Fibroblast of skin of abdomen (primary cell): ENCODE data around the gene EPB41.
"Not testable (repeated sequence)": the region's sequence is repeated elsewhere in the genome, so short reads cannot be mapped to it uniquely, and the experiment has no call there.

Source experiments
- DNase-seq: peaks from one replicate; pipeline ENCODE4 v3.0.0-alpha.2; 2013

The EPB41 gene

GRCh38 chr1:28927648-28928313 lies 13.4 kb downstream of the EPB41 start:
- DNase-seq, result peak; percentile 84

GRCh38 chr1:28928314-28928941 lies 14.1 kb downstream of the EPB41 start:
- DNase-seq, result no peak

GRCh38 chr1:28933277-28933676 lies 18.9 kb downstream of the EPB41 start:
- DNase-seq, result no peak

- no peak for DNase-seq
Measured at GRCh38 chr1:28933918-28934317, 19.5 kb downstream of the EPB41 start.

GRCh38 chr1:28934676-28935075 lies 20.3 kb downstream of the EPB41 start:
- no peak for DNase-seq

- no peak for DNase-seq
Measured at GRCh38 chr1:28935293-28935692, 20.9 kb downstream of the EPB41 start.

GRCh38 chr1:28936094-28936493 lies 21.7 kb downstream of the EPB41 start:
- no peak for DNase-seq

- no peak for DNase-seq
Measured at GRCh38 chr1:28936528-28936927, 22.2 kb downstream of the EPB41 start.

- not testable (repeated sequence) for DNase-seq
Measured at GRCh38 chr1:28943581-28943980, 29.2 kb downstream of the EPB41 start.

GRCh38 chr1:28950006-28950405 lies 35.6 kb downstream of the EPB41 start:
- DNase-seq, result no peak

GRCh38 chr1:28950449-28950848 lies 36.1 kb downstream of the EPB41 start:
- DNase-seq, result no peak

- DNase-seq, result no peak
Measured at GRCh38 chr1:28954126-28954726, 39.9 kb downstream of the EPB41 start.

- peak; percentile 29 for DNase-seq
Measured at GRCh38 chr1:28956038-28956464, 41.7 kb downstream of the EPB41 start.

- not testable (repeated sequence) for DNase-seq
Measured at GRCh38 chr1:28962114-28962831, 47.9 kb downstream of the EPB41 start.

GRCh38 chr1:28965271-28965870 lies 51.0 kb downstream of the EPB41 start:
- no peak for DNase-seq

GRCh38 chr1:28966617-28967016 lies 52.2 kb downstream of the EPB41 start:
- DNase-seq, result no peak

GRCh38 chr1:28971980-28972771 lies 57.8 kb downstream of the EPB41 start:
- peak; percentile 95 for DNase-seq

GRCh38 chr1:28973596-28974421 lies 59.4 kb downstream of the EPB41 start:
- DNase-seq, result peak; percentile 48

GRCh38 chr1:28974432-28974831 lies 60.1 kb downstream of the EPB41 start:
- DNase-seq, result peak; percentile 62

- no peak for DNase-seq
Measured at GRCh38 chr1:28976248-28976647, 61.9 kb downstream of the EPB41 start.

- no peak for DNase-seq
Measured at GRCh38 chr1:28981210-28981609, 66.8 kb downstream of the EPB41 start.
